OCI-LY7 (cell line): ENCODE measurements around the gene MEIOB. TPM values are rescaled to one million over a fixed set of nuclear protein-coding genes. Genes with fewer than 3 reads are reported as not detected.

Experiments used
- BruUV-seq: library from RNA; stranded (reverse); fragments of 400-500 nt; replicated peaks from 2 replicates; lab custom pipeline; 2021; lab: Mats Ljungman, UMichigan
- CTCF ChIA-PET: fragments of 300-600 bp; sonication (Branson Sonifier 250); formaldehyde crosslinking; loops from one replicate; lab custom pipeline; 2022; ENCODE audit warnings: antibody characterized with exemption; ENCODE audit not compliant: unreplicated experiment; lab: Charles Lee
- POLR2A ChIA-PET: fragments of 300-600 bp; sonication (Branson Sonifier 250); formaldehyde crosslinking; loops from one replicate; lab custom pipeline; 2022; ENCODE audit warnings: antibody characterized with exemption; lab: Charles Lee
- DNase-seq: peaks from one replicate; pipeline ENCODE4 v3.0.0-alpha.2; 2015; ENCODE audit warnings: low spot score
- H2AFZ ChIP-seq: fragments of 200-600 bp; sonication (generic), shearing (Covaris generic); 2 replicates; pipeline ENCODE4 v1.6.1; 2014; ENCODE audit warnings: mild to moderate bottlenecking, antibody characterized with exemption, low read length, moderate library complexity
- H3K27ac ChIP-seq: fragments of 200-600 bp; sonication (generic); 2 replicates; pipeline ENCODE4 v1.5.1; 2014; ENCODE audit warnings: mixed run types, low read depth, mild to moderate bottlenecking, moderate library complexity, low read length, inconsistent platforms; ENCODE audit not compliant: poor library complexity, severe bottlenecking
- H3K36me3 ChIP-seq: fragments of 200-600 bp; sonication (generic); 2 replicates; pipeline ENCODE4 v1.6.1; 2014; ENCODE audit warnings: mild to moderate bottlenecking, antibody characterized with exemption, low read length, moderate library complexity, mixed read lengths; ENCODE audit not compliant: insufficient read depth
- H3K4me1 ChIP-seq: fragments of 200-600 bp; sonication (generic); 2 replicates; pipeline ENCODE4 v1.5.1; 2014; ENCODE audit warnings: mild to moderate bottlenecking, low read length; ENCODE audit not compliant: insufficient read depth, poor library complexity, severe bottlenecking
- H3K4me2 ChIP-seq: fragments of 200-600 bp; sonication (generic); 2 replicates; pipeline ENCODE4 v1.6.1; 2014; ENCODE audit warnings: mild to moderate bottlenecking, low read length
- H3K4me3 ChIP-seq: fragments of 200-600 bp; sonication (generic); 2 replicates; pipeline ENCODE4 v1.5.1; 2014; ENCODE audit warnings: mild to moderate bottlenecking, low read depth, low read length; ENCODE audit not compliant: poor library complexity, severe bottlenecking
- H3K79me2 ChIP-seq: fragments of 200-600 bp; sonication (generic); 2 replicates; pipeline ENCODE4 v1.6.1; 2016; ENCODE audit warnings: low read depth, mild to moderate bottlenecking, low read length, moderate library complexity, mixed read lengths; ENCODE audit not compliant: insufficient read depth
- H3K9me2 ChIP-seq: fragments of 200-600 bp; sonication (generic); 2 replicates; pipeline ENCODE4 v1.6.1; 2016; ENCODE audit warnings: mild to moderate bottlenecking, low read length, mixed read lengths; ENCODE audit not compliant: insufficient read depth
- H3K9me3 ChIP-seq: fragments of 200-600 bp; sonication (generic); 2 replicates; pipeline ENCODE4 v1.6.1; 2014; ENCODE audit warnings: mild to moderate bottlenecking, mixed run types, low read length, mixed read lengths
- H4K20me1 ChIP-seq: fragments of 200-600 bp; sonication (generic); 2 replicates; pipeline ENCODE4 v1.6.1; 2014; ENCODE audit warnings: mild to moderate bottlenecking, antibody characterized with exemption, low read length, moderate library complexity, mixed read lengths; ENCODE audit not compliant: insufficient read depth
- CTCF ChIP-seq: fragments of 200-600 bp; sonication (generic); conservative IDR thresholded peaks from 2 replicates; pipeline ENCODE4 v1.5.1; 2014; ENCODE audit warnings: mild to moderate bottlenecking, antibody characterized with exemption, low read length, moderate library complexity, mixed read lengths
- EZH2phosphoT487 ChIP-seq: fragments of 200-600 bp; sonication (generic); IDR thresholded peaks from 2 replicates; pipeline ENCODE4 v1.6.1; 2018; ENCODE audit warnings: low read depth, borderline replicate concordance, mild to moderate bottlenecking, mixed run types, antibody characterized with exemption, low read length, moderate library complexity, mixed read lengths
- intact Hi-C: fragments of 100-400 bp; cut with micrococcal nuclease; formaldehyde crosslinking; loops from one replicate; pipeline ENCODE4 v1.10.0; 2022; ENCODE audit not compliant: unreplicated experiment
- total RNA-seq, 2 experiments: library from RNA; depleted of rRNA in 1 of 2; stranded (reverse); fragments of >200 nt in 1 of 2; shearing (Covaris generic) in 1 of 2; gene quantifications; 2 replicates each; pipeline ENCODE4 v1.2.3, GENCODE V29; 2014 to 2022

MEIOB gene
- total RNA-seq, 2 experiments from 2014 or later: not detected

GRCh38 chr16:1903845-1904840 lies 32.2 kb upstream of the MEIOB start:
- Histone ChIP-seq H3K9me3 (no peaks in the 10 kb centered on the region), H3K27ac (no peak overlapping the region), H3K36me3 (no peaks in the 10 kb centered on the region), H2AFZ (no peak overlapping the region), H3K79me2 (no peaks in the 10 kb centered on the region), H3K4me1 (no peaks in the 10 kb centered on the region), H3K4me2 (no peak overlapping the region), H3K9me2 (no peaks in the 10 kb centered on the region), H4K20me1 (no peaks in the 10 kb centered on the region), H3K4me3 (no peak overlapping the region)
- DNase-seq: no peak
- no peak for TF ChIP-seq CTCF
- no peak for TF ChIP-seq EZH2phosphoT487
- no TSS peak for BruUV-seq
- POLR2A ChIA-PET: no interaction called here
- CTCF ChIA-PET: no interaction called here
- intact Hi-C loops: no loop called here

GRCh38 chr16:1903220-1903574 lies 31.2 kb upstream of the MEIOB start:
- H3K9me3 ChIP-seq: no peaks in the 10 kb centered on the region
- no peak overlapping the region for H2AFZ ChIP-seq
- H3K27ac ChIP-seq: no peak overlapping the region
- BruUV-seq: no TSS peak
- no peaks in the 10 kb centered on the region for H3K4me1 ChIP-seq
- H4K20me1 ChIP-seq: no peaks in the 10 kb centered on the region
- ChIA-PET POLR2A (no interaction called here), CTCF (no interaction called here)
- H3K9me2 ChIP-seq: no peaks in the 10 kb centered on the region
- intact Hi-C loops: no loop called here
- H3K79me2 ChIP-seq: no peaks in the 10 kb centered on the region
- no peaks in the 10 kb centered on the region for H3K36me3 ChIP-seq
- TF ChIP-seq CTCF (no peak), EZH2phosphoT487 (no peak)
- H3K4me3 ChIP-seq: no peak overlapping the region
- no peak overlapping the region for H3K4me2 ChIP-seq
- no peak for DNase-seq
